Activated CD8-positive, alpha-beta memory T cell treated with anti-CD3 and anti-CD28 coated beads, Interleukin-2, amount 10 ng/mL, durations not matched to agents 7 days and 5 days (primary cell): ENCODE results near the gene SDHAF2. TPM values are rescaled to one million over a fixed set of nuclear protein-coding genes. Genes with fewer than 3 reads are reported as not detected.
"Not testable (repeated sequence)": the region's sequence is repeated elsewhere in the genome, so short reads cannot be mapped to it uniquely, and the experiment has no call there.

Experiments used
- ATAC-seq: fragments of 150-1000 bp; cut with Tn5 transposase; one replicate; pipeline ENCODE4 v1.10.0; 2021; ENCODE audit warnings: moderate library complexity
- CTCF ChIA-PET: fragments of 350-600 bp; sonication (Branson Sonifier 250); formaldehyde crosslinking; loops from one replicate; lab custom pipeline; 2021; ENCODE audit warnings: antibody characterized with exemption; lab: Charles Lee
- DNase-seq: peaks from one replicate; pipeline ENCODE4 v3.0.0-alpha.2; 2020
- H3K27ac Mint-ChIP-seq: one replicate; pipeline ENCODE4 v1.8.0; 2021; ENCODE audit warnings: mild to moderate bottlenecking, mixed read lengths
- H3K27me3 Mint-ChIP-seq: one replicate; pipeline ENCODE4 v1.8.0; 2021; ENCODE audit warnings: mixed read lengths
- H3K36me3 Mint-ChIP-seq: one replicate; pipeline ENCODE4 v1.8.0; 2021; ENCODE audit warnings: mild to moderate bottlenecking, mixed read lengths
- H3K4me1 Mint-ChIP-seq: one replicate; pipeline ENCODE4 v1.8.0; 2021; ENCODE audit warnings: mixed read lengths
- H3K4me3 Mint-ChIP-seq: one replicate; pipeline ENCODE4 v1.8.0; 2021; ENCODE audit warnings: mild to moderate bottlenecking, moderate library complexity, mixed read lengths
- H3K9me3 Mint-ChIP-seq: one replicate; pipeline ENCODE4 v1.8.0; 2022; ENCODE audit warnings: low read depth, mixed read lengths
- total RNA-seq, 2 experiments: library from RNA; stranded (reverse); gene quantifications; one replicate each; pipeline ENCODE4 v1.2.3, GENCODE V29; 2021

Gene SDHAF2
- total RNA-seq, 2 experiments from 2014 or later: 37.6 to 57.6 TPM

DNA sequence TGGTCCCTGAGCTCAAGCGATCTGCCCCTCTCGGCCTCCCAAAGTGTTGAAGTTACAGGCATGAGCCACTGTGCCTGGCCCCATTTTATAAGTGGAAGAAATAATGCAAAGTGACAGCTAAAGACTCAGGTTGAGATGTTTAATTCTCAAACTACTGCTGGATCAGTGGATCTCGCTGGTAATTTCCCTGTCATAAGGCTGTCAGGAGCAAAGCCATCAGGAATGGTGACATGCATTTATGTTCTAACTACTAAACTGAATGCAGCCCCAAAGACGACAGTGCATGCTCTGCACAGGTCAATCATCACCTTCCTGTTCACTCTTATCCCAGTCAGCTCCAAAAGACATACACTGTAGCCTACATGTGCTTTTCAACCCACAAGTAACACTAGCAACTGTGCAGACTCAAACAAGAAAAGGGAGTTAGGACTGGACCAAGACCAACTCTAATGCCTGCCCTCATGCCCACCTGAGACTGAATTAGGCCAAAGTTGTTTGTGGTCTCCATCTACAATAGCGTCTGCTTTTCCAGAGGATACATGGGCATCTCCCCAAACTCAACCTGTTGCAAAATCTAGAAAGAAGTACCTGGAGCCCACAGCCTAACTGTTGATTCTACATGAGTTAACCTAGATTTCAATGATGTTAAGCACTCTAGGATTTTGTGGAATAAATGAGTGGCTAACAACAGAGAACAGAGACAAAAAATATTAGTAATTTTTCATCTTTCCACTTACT lies 22.8 kb upstream of the SDHAF2 start:
- no peaks in the 10 kb centered on the region for H3K27me3 Mint-ChIP-seq
- CTCF ChIA-PET: interaction anchor here (3.6 kb wide), 1 partner anchor 22 kb away, joined by 14 read pairs; no protein-coding TSS in a partner anchor
- no peaks in the 10 kb centered on the region for H3K4me1 Mint-ChIP-seq
- peaks cover 60% of the 10 kb centered on the region for H3K36me3 Mint-ChIP-seq
- DNase-seq: no peak
- no peak overlapping the region for H3K27ac Mint-ChIP-seq
- no peak overlapping the region for H3K4me3 Mint-ChIP-seq
- no peaks in the 10 kb centered on the region for H3K9me3 Mint-ChIP-seq
- no peak for ATAC-seq

DNA sequence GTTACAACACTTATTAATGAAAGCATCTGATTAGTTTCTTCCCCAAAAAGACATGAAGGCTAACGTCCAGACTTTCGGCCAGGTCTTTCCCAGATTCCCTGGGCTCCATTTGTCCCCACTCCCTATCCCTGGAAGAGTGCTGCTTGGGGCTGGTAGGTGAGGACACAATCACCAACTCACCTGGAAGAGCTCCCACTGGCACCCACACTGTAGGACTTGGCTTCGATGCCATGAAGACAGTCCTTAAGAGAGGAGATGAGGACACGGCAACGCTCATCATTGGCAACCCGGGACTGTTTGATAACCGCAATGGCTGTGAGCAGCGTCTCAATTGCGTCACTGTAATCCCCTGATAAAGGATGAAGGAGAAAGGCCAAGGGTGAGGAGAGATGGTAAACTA lies 18.3 kb upstream of the SDHAF2 start:
- DNase-seq (no peak), ATAC-seq (no peak)
- no peak overlapping the region for H3K4me3 Mint-ChIP-seq
- H3K27me3 Mint-ChIP-seq: no peaks in the 10 kb centered on the region
- H3K9me3 Mint-ChIP-seq: no peaks in the 10 kb centered on the region
- H3K36me3 Mint-ChIP-seq: peaks cover 61% of the 10 kb centered on the region
- no peak overlapping the region for H3K27ac Mint-ChIP-seq
- CTCF ChIA-PET: interaction anchor here (1.5 kb wide), 1 partner anchor 23 kb away, joined by 6 read pairs; no protein-coding TSS in a partner anchor
- H3K4me1 Mint-ChIP-seq: peaks cover 21% of the 10 kb centered on the region

DNA sequence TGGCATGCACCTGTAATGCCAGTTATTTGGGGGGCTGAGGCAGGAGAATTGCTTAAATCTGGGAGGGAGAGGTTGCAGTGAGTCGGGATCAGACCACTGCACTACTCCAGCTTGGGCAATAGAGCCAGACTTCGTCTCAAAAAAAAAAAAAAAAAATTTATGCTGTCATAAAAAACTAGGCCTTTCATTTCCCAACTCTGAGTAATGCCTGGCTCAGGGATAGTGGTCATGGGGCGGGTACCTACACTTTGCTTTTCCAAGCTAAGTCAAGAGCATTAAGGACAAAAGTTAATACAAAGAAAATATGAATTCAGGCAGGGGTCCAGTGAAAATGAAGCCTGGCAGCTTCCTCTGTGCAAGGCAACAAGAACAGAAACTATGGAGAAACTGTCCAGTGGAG lies 16.4 kb upstream of the SDHAF2 start:
- Mint-ChIP-seq H3K27ac (peak overlapping the region; percentile 37), H3K36me3 (peaks cover 67% of the 10 kb centered on the region), H3K4me1 (peaks cover 30% of the 10 kb centered on the region), H3K27me3 (no peaks in the 10 kb centered on the region), H3K4me3 (no peak overlapping the region), H3K9me3 (no peaks in the 10 kb centered on the region)
- DNase-seq: no peak
- ATAC-seq: no peak
- CTCF ChIA-PET: interaction anchor here (0.9 kb wide), 1 partner anchor 79 kb away, joined by 3 read pairs; no protein-coding TSS in a partner anchor

DNA sequence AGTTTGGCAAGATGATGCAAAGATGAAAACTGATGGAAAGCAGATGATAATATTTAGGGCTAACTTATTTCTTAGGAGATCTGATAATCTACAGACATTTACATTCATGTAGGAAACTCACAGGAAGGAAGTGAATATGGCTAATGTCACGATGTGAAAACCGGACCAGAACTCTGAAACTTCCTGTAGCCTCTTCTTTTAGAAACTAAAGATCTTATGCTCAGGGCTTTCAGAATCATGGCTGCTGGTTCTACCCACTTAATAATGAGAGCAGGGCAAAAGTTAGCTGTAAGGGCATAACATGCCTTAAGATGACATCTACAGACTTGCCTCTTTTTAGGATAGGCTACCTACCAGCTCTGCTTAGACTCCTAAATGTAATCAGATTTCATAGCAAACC lies 15.4 kb upstream of the SDHAF2 start:
- Mint-ChIP-seq H3K4me3 (no peak overlapping the region), H3K27ac (peak overlapping the region; percentile 79), H3K9me3 (no peaks in the 10 kb centered on the region), H3K36me3 (peaks cover 72% of the 10 kb centered on the region), H3K4me1 (peaks cover 32% of the 10 kb centered on the region), H3K27me3 (no peaks in the 10 kb centered on the region)
- CTCF ChIA-PET: interaction anchor here (1.0 to 1.2 kb wide), 2 partner anchors 21 to 30 kb away, joined by 3 to 4 read pairs; no protein-coding TSS in a partner anchor
- no peak for ATAC-seq
- DNase-seq: no peak

DNA sequence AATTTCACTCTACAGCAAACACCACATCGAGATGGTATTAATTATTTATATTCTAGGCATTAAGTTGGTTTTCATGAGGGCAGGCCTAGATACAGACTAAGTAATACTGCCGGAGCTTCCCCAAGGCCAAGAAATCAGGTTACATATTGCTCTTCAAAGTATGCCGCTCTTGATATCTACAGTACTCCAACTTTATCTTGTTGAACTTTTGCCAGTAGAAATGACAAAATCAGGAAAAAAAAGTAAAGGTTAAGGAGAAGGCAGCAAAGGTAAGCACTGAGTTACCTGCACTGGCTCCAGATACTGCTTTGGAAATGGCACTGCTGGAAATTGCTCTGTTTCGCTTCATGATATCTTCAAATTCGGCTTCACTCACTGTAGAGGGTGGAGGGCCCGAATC lies 14.5 kb upstream of the SDHAF2 start:
- no peak for DNase-seq
- Mint-ChIP-seq H3K4me1 (peaks cover 32% of the 10 kb centered on the region), H3K4me3 (no peak overlapping the region), H3K27me3 (no peaks in the 10 kb centered on the region), H3K9me3 (no peaks in the 10 kb centered on the region), H3K36me3 (peaks cover 78% of the 10 kb centered on the region), H3K27ac (peak overlapping the region; percentile 67)
- ATAC-seq: no peak
- CTCF ChIA-PET: interaction anchor here (1.2 kb wide), 1 partner anchor 20 kb away, joined by 4 read pairs; no protein-coding TSS in a partner anchor

DNA sequence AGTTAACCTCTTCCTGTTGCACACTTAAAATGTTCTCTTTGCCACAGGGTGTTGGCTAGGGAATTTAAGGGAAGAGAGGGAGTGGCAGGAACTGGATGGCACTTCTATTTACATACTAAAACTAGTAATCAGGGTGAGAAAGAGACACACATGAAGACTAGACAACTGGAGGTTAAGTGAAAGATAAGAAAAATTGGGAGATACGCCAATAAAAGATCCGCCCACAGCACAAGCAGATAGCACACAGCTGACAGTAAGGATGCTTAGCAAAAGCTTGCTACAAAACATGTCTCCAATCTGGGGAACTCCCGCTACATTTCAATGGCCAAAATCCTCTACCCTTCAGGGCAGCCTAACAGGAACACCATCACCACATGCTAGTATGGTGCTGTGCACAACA lies 13.0 kb upstream of the SDHAF2 start:
- ATAC-seq: no peak
- Mint-ChIP-seq H3K4me3 (no peak overlapping the region), H3K4me1 (peaks cover 40% of the 10 kb centered on the region)

DNA sequence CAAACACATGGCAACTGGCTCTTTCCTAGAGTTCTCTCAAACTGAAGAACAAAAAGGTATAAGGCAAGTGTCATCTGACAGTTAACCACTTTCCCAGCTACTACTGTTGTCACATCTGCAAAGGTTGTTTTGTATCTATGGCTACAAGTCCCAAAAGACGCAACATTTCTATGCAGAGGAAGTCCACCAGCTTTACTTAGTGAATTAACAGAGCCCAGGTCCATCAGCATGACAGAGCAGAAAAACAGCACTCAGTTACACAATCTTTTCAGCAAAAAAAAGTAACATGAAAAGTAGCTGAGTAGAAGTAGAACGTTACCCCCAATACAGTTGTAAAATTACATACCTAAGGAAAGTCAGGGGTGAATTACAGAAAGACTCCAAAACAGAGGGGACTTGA lies 12.3 kb upstream of the SDHAF2 start:
- H3K9me3 Mint-ChIP-seq: no peaks in the 10 kb centered on the region
- H3K27me3 Mint-ChIP-seq: no peaks in the 10 kb centered on the region
- no peak for DNase-seq
- ATAC-seq: no peak
- H3K27ac Mint-ChIP-seq: peak overlapping the region; percentile 61
- peaks cover 81% of the 10 kb centered on the region for H3K36me3 Mint-ChIP-seq
- CTCF ChIA-PET: interaction anchor here (1.1 to 2.3 kb wide), 2 partner anchors 18 to 82 kb away, joined by 5 to 7 read pairs; no protein-coding TSS in a partner anchor
- no peak overlapping the region for H3K4me3 Mint-ChIP-seq
- peaks cover 45% of the 10 kb centered on the region for H3K4me1 Mint-ChIP-seq

More for the DNA sequence above, 13.0 kb upstream of the SDHAF2 start:
- H3K9me3 Mint-ChIP-seq: no peaks in the 10 kb centered on the region
- H3K27me3 Mint-ChIP-seq: no peaks in the 10 kb centered on the region
- H3K36me3 Mint-ChIP-seq: peaks cover 78% of the 10 kb centered on the region
- H3K27ac Mint-ChIP-seq: no peak overlapping the region
- DNase-seq: no peak
- CTCF ChIA-PET: interaction anchor here (1.1 to 2.3 kb wide), 2 partner anchors 18 to 81 kb away, joined by 5 to 7 read pairs; no protein-coding TSS in a partner anchor

DNA sequence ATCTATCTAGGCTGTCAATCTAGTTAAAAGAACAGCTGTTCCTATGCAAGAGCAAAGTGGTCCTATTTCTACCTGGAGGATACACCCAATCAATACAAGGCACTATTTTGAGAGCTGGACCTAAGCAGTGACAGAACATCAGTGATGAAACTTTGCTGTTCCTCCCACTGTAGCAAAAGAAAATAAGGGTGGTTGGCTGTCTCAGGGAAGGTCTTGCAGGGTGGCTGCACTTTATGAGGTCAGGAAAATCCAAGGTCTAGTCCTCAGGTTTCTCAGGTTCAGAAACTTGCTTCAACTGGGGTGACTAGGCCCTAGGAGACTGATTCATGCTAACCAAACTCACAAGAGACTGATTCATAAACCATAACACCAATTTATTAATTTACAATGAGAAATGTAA lies 11.8 kb upstream of the SDHAF2 start:
- no peak for ATAC-seq
- CTCF ChIA-PET: interaction anchor here (1.1 to 2.3 kb wide), 2 partner anchors 17 to 82 kb away, joined by 5 to 7 read pairs; no protein-coding TSS in a partner anchor
- peaks cover 45% of the 10 kb centered on the region for H3K4me1 Mint-ChIP-seq

DNA sequence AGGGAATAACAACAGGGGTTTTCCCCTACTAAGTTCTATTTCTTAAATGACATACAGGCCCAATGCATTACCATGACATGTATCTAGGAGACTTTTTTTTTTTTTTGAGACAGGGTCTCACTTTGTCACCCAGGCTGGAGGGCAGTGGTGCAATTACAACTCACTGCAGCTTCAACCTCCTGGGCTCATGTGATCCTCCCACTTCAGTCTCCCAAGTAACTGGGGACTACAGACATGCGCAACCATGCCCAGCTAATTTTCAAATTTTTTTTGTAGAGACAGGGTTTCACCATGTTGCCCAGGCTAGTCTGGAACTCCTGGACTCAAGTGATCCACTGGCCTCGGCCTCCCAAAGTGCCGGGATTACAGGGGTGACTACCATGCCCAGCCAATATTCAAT lies 7.7 kb upstream of the SDHAF2 start:
- Mint-ChIP-seq H3K9me3 (no peaks in the 10 kb centered on the region), H3K27ac (no peak overlapping the region), H3K4me1 (peaks cover 48% of the 10 kb centered on the region), H3K36me3 (peaks cover 75% of the 10 kb centered on the region), H3K27me3 (no peaks in the 10 kb centered on the region), H3K4me3 (no peak overlapping the region)
- DNase-seq: no peak
- no peak for ATAC-seq
- CTCF ChIA-PET: interaction anchor here (1.5 kb wide), 1 partner anchor 13 kb away, joined by 7 read pairs; no protein-coding TSS in a partner anchor

More for the DNA sequence above, 11.8 kb upstream of the SDHAF2 start:
- DNase-seq: no peak
- no peaks in the 10 kb centered on the region for H3K27me3 Mint-ChIP-seq
- peaks cover 79% of the 10 kb centered on the region for H3K36me3 Mint-ChIP-seq
- H3K9me3 Mint-ChIP-seq: no peaks in the 10 kb centered on the region
- no peak overlapping the region for H3K4me3 Mint-ChIP-seq
- H3K27ac Mint-ChIP-seq: peak overlapping the region; percentile 61

DNA sequence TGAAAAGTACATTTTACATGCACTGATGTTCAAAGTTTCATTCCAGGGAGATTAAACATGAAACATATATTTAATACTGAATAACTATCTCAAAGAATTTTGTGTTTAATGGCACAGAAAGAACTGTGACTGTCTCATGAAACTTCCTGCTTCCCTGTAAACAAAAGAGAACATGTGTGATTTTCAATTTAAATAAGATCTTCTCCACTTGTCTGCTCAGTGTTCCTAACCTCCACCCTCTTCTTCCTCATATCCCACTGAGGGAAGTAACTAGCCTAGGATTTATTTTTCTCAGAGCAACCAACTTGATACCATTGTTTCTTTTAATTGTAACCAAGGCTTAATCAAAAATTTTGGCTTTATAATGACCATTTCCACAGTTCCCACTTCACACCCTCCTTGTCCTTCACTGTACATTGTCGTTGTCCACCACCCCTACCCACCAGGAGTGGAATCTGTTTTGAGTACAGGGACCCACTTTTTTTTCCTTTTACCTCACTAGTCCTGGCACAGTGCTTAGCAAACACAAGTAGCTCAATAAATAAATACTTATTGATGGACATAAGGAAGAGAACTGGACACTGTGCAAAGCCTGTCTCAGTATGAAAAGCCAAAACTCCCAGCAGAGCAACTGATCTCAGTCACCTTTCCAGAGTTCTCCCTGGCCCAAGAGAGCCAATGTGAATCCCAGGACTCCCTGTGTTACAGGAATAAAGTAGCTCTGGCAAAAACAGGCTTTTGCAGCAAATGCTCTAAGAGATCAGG lies 4.4 kb upstream of the SDHAF2 start:
- Mint-ChIP-seq H3K36me3 (peaks cover 62% of the 10 kb centered on the region), H3K4me1 (peaks cover 52% of the 10 kb centered on the region), H3K9me3 (no peaks in the 10 kb centered on the region), H3K27ac (peak overlapping the region; percentile 56), H3K4me3 (no peak overlapping the region), H3K27me3 (no peaks in the 10 kb centered on the region)
- ATAC-seq (no peak), DNase-seq (no peak)
- CTCF ChIA-PET: interaction anchor here (1.9 kb wide), 1 partner anchor 10 kb away, joined by 14 read pairs; no protein-coding TSS in a partner anchor

DNA sequence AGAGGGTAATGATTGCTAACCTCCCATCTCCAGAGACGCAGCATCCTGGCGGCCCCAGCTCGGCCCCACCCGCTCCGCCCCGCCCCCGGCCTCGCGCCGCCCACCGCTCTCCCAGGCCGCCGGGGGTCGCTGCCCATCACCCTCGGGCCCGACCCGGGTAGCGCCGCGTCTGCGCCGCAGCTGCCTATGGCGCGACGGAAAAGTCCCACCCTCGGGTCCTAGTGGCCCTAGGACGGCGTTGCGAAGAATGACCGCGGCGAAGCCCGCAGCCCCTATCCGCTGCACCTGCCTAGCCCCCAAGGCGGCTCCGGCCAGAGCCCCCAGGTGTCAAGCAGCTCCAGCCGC lies 606 bp upstream of the SDHAF2 start:
- Mint-ChIP-seq H3K4me1 (peaks cover 65% of the 10 kb centered on the region), H3K9me3 (no peaks in the 10 kb centered on the region), H3K36me3 (peaks cover 45% of the 10 kb centered on the region), H3K4me3 (peak overlapping the region; percentile 98), H3K27me3 (no peaks in the 10 kb centered on the region), H3K27ac (peak overlapping the region; percentile 100)
- ATAC-seq: peak; percentile 63
- CTCF ChIA-PET: interaction anchor here (1.0 to 2.6 kb wide), 13 partner anchors 9 to 102 kb away, joined by 3 to 13 read pairs (median 6); partner anchors contain the start of genes DDB1, TKFC and TMEM216
- DNase-seq: peak; percentile 79

DNA sequence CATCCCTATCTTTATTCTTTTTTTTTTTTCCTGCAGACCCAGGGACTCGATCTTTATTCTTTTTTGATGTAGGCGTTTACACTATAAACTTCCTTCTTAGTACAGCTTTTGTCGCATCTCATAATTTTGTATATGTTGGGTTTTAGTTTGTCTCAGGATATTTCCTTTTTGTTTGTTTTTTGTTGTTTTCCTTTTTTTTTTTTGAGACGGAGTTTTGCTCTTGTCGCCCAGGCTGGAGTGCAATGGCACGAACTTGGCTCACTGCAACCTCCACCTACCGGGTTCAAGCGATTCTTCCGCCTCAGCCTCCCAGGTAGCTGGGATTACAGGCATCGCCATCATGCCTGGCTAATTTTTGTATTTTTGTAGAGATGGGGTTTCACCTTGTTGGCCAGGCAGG lies 915 bp downstream of the SDHAF2 start:
- peaks cover 60% of the 10 kb centered on the region for H3K4me1 Mint-ChIP-seq
- H3K27me3 Mint-ChIP-seq, H3K9me3 Mint-ChIP-seq, ATAC-seq, DNase-seq: not testable (repeated sequence)
- peak overlapping the region; percentile 98 for H3K4me3 Mint-ChIP-seq
- CTCF ChIA-PET: interaction anchor here (1.2 to 2.4 kb wide), 4 partner anchors 8 to 93 kb away, joined by 3 to 13 read pairs (median 5); no protein-coding TSS in a partner anchor
- H3K36me3 Mint-ChIP-seq: peaks cover 39% of the 10 kb centered on the region
- peak overlapping the region; percentile 100 for H3K27ac Mint-ChIP-seq

DNA sequence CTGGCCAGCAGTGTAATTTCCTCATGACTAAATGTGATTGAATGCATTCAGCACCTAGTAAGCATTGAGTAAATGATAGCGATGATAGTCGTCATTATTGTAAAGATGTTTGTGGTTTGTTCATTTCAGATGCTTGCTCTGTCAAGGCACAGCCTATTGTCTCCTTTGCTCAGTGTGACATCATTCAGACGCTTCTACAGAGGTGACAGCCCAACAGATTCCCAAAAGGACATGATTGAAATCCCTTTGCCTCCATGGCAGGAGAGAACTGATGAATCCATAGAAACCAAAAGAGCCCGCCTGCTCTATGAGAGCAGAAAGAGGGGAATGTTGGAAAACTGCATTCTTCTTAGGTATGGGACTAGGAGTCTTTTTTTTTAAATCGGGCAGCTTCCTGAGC lies 7.6 kb downstream of the SDHAF2 start:
- CTCF ChIA-PET: interaction anchor here (1.6 to 4.8 kb wide), 2 partner anchors 7 to 102 kb away, joined by 6 to 48 read pairs; partner anchors contain the start of genes CPSF7, DDB1, SDHAF2 and TKFC
- no peaks in the 10 kb centered on the region for H3K9me3 Mint-ChIP-seq
- H3K4me1 Mint-ChIP-seq: peaks cover 25% of the 10 kb centered on the region
- H3K27ac Mint-ChIP-seq: no peak overlapping the region
- H3K36me3 Mint-ChIP-seq: peaks cover 55% of the 10 kb centered on the region
- H3K27me3 Mint-ChIP-seq: no peaks in the 10 kb centered on the region
- no peak overlapping the region for H3K4me3 Mint-ChIP-seq
- DNase-seq: no peak
- no peak for ATAC-seq
